Measurements from ENCODE around the gene KIF26A.

Gene KIF26A

DNA sequence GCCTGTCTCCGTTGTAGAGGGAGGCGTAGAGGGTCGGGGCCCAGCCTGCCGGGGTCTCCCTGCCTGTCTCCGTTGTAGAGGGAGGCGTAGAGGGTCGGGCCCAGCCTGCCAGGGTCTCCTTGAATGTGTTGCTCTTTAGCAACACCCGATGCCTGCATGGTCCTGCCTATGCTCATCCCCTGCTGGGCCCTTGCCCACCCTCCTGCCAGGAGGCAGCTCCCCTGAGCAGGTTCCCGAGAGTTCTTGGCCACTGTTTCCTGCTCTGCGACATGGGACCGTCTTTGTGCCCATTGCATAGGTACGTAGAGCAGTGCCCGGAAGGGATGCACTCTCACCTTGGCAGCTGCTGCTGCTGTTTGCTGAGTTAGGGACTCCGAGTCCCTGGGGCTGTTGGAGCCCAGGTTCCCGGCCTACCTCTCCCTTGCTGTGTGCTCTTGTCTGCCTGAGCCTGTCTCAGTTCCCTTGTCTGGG is 3.3 kb downstream of the KIF26A start:
- POLR2A ChIA-PET = no interaction called here
- TF ChIP-seq FOXK2 (IDR thresholded peaks at IDR 0.05) (no peak), L3MBTL2 (conservative IDR thresholded peaks at IDR 0.05) (no peak), LEF1 (IDR thresholded peaks at IDR 0.05; ENCODE audit: borderline replicate concordance) (no peak), HDGF (IDR thresholded peaks at IDR 0.05; ENCODE audit: borderline replicate concordance) (no peak), CTBP1 (IDR thresholded peaks at IDR 0.05; ENCODE audit: borderline replicate concordance) (no peak)
- CTCF ChIA-PET = no interaction called here
- no peak for DNase-seq (ENCODE audit: extremely low spot score)

DNA sequence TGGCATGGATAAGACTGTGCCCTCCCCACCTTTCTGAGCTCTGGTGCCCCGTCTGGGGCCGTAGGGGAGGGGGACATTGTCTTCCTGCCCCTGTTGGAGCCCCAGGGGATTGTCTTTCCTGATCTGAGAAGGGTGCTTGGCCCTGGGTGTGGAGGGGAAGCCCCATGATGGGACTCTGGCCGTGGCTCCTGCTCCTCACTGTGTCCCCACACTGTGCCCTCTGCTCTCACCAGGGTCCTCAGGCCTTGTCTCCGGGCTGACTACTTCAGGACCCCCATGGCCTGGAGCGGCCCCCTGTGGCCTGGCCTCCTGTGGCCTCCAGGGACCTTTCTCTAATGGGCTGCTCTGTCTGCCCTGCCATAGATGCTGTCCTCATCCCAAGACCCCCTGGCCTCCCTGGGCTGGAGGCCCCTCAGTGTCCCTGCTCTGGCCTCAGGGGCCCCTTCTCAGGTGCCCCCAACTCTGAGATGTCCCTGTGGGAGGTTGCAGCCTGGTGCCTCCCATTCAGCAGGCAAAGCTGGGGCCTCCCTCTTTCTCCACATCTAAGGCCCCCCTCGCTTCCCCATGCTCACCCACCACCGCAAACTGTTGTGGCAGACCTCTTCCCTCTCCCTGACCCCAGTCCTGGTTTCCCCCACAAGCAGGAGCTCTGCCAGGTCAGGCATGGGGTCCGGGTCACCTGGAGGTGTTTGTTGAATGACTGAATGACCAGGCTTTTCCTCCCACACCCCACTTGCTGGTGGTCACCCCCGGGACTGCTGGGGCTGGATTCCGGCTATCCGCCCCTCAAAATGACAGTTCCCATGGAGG is 4.0 kb downstream of the KIF26A start:
- POLR2A ChIA-PET = no interaction called here
- no peak for DNase-seq (ENCODE audit: extremely low spot score)
- CTCF ChIA-PET = no interaction called here
- TF ChIP-seq CTBP1 (IDR thresholded peaks at IDR 0.05; ENCODE audit: borderline replicate concordance) = no peak
- no peak for TF ChIP-seq SUZ12 (IDR thresholded peaks at IDR 0.05)
- no peak for TF ChIP-seq L3MBTL2 (conservative IDR thresholded peaks at IDR 0.05)
- TF ChIP-seq, protein P1, sequence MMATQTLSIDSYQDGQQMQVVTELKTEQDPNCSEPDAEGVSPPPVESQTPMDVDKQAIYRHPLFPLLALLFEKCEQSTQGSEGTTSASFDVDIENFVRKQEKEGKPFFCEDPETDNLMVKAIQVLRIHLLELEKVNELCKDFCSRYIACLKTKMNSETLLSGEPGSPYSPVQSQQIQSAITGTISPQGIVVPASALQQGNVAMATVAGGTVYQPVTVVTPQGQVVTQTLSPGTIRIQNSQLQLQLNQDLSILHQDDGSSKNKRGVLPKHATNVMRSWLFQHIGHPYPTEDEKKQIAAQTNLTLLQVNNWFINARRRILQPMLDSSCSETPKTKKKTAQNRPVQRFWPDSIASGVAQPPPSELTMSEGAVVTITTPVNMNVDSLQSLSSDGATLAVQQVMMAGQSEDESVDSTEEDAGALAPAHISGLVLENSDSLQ (IDR thresholded peaks at IDR 0.05) = no peak
- no peak for TF ChIP-seq ELF4 (IDR thresholded peaks at IDR 0.05)
- no peak for TF ChIP-seq SP1 (IDR thresholded peaks at IDR 0.05)
- TF ChIP-seq FOXK2 (IDR thresholded peaks at IDR 0.05) = no peak
- no peak for TF ChIP-seq BHLHE40 (IDR thresholded peaks at IDR 0.05; ENCODE audit: borderline replicate concordance)
- no peak for TF ChIP-seq FOXM1 (IDR thresholded peaks at IDR 0.05; ENCODE audit: borderline replicate concordance)
- no peak for TF ChIP-seq LEF1 (IDR thresholded peaks at IDR 0.05; ENCODE audit: borderline replicate concordance)
- TF ChIP-seq HDGF (IDR thresholded peaks at IDR 0.05; ENCODE audit: borderline replicate concordance) = no peak
- no peak for TF ChIP-seq ARNT (IDR thresholded peaks at IDR 0.05)
- no peak for TF ChIP-seq ZNF384 (IDR thresholded peaks at IDR 0.05)

DNA sequence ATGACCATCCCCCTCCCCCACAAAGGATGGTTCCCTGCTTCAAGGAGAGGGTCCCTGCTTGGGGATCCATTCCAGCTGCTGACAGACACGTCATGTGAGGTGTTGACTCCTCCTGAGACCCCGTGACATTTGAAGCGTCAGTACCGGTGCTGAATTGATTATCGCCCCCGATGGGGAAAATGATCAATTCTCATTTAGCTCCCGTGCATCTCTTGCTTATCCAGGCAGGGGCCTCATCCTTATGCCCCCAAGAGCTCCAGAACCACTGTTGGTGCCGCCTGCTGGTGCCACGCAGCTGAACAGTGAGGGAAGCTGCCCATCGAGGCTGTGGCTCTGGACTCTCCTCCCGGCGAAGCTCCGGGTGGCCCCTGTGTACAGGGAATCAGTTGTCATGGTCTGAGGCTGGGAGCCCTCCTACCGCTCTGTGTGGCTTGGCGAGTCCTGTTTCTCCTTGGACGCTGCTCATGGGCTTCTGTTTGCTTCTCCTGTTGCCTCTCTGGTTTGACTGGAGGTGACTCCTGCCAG is 4.6 kb downstream of the KIF26A start:
- POLR2A ChIA-PET = no interaction called here
- CTCF ChIA-PET = no interaction called here
- no peak for DNase-seq (ENCODE audit: extremely low spot score)
- TF ChIP-seq SP1 (IDR thresholded peaks at IDR 0.05) (no peak), NFRKB (IDR thresholded peaks at IDR 0.05) (no peak), L3MBTL2 (conservative IDR thresholded peaks at IDR 0.05) (no peak), HDGF (IDR thresholded peaks at IDR 0.05; ENCODE audit: borderline replicate concordance) (no peak), ZNF384 (IDR thresholded peaks at IDR 0.05) (no peak), SUZ12 (IDR thresholded peaks at IDR 0.05) (no peak), BHLHE40 (IDR thresholded peaks at IDR 0.05; ENCODE audit: borderline replicate concordance) (no peak), FOXK2 (IDR thresholded peaks at IDR 0.05) (no peak), ELF4 (IDR thresholded peaks at IDR 0.05) (no peak), ARNT (IDR thresholded peaks at IDR 0.05) (no peak), CTBP1 (IDR thresholded peaks at IDR 0.05; ENCODE audit: borderline replicate concordance) (no peak), LEF1 (IDR thresholded peaks at IDR 0.05; ENCODE audit: borderline replicate concordance) (no peak), FOXA1 (IDR thresholded peaks at IDR 0.05) (no peak), TARDBP (IDR thresholded peaks at IDR 0.05) (no peak), FOXM1 (IDR thresholded peaks at IDR 0.05; ENCODE audit: borderline replicate concordance) (no peak)
- TF ChIP-seq, protein P1 (IDR thresholded peaks at IDR 0.05) = no peak

DNA sequence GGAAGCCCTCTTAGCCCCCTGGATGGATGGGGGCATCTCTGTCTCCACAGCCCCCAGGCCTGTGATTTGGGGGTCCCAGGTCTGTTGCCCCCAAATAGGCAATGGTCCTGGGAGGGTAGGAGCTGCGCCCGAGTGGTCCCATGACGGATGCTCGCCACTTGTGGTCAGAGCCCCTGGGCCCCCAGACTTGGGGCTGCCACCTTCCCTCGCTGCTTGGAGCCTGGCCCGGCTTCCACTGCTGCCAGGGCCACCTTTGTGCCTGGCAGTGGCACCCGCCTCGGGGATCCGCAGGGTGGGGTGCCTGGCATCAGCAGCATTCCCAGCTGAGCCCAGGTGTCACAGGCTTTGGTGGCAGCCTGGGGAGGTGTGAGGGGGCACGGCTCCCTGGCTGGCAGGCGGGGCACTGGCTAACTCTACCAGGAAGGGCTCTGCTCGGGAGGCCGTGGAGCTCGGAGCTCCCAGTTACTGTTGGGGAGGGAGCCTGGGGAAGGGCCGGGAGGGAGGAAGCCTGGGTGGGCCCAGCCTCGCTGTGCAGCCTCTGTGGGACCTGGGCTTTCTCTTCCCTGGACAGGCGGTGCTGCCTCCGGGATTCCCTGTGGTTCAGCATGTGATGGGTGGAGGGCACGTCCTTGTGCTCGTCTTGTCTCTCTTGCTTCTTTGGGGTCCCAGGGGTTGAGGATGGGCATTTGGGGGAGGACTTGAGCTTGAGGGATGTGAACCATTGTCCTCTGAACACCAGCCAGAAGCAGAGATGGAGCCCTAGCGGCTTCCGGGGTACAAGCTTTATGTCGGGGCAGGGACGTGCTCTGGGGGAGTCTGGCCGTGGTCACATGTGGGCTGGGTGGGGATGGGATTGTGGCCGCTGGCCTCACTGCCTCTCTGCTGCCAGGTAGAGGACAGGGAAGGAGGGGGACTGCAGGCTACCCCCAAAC is 5.4 kb downstream of the KIF26A start:
- CTCF ChIA-PET = no interaction called here
- POLR2A ChIA-PET = no interaction called here
- TF ChIP-seq LEF1 (IDR thresholded peaks at IDR 0.05; ENCODE audit: borderline replicate concordance) (no peak), ELF4 (IDR thresholded peaks at IDR 0.05) (no peak), HDGF (IDR thresholded peaks at IDR 0.05; ENCODE audit: borderline replicate concordance) (no peak), SUZ12 (IDR thresholded peaks at IDR 0.05) (no peak), ARNT (IDR thresholded peaks at IDR 0.05) (no peak), ZNF384 (IDR thresholded peaks at IDR 0.05) (no peak)
- no peak for DNase-seq (ENCODE audit: extremely low spot score)

DNA sequence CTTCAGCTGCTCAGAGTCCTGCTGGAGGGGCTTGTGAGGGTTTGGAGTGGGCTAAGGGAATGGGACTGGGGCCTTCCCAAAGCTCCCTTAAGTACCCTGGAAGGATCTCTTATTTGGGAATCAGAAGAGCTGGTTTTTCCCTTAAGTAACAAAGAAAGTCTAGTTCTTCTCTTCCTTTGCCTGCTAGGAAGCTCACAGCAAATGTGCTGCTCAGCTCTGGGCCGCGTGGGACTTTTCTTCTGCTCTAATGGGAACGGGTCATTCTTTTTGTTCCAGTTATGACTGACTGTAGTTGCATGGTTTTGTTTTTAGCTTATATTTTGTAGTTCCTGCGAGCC is 6.0 kb downstream of the KIF26A start:
- CTCF ChIA-PET = no interaction called here
- no peak for DNase-seq (ENCODE audit: extremely low spot score)
- TF ChIP-seq NFRKB (IDR thresholded peaks at IDR 0.05) (no peak), FOXA1 (IDR thresholded peaks at IDR 0.05) (no peak), HDGF (IDR thresholded peaks at IDR 0.05; ENCODE audit: borderline replicate concordance) (no peak), ELF4 (IDR thresholded peaks at IDR 0.05) (no peak), SUZ12 (IDR thresholded peaks at IDR 0.05) (no peak), FOXK2 (IDR thresholded peaks at IDR 0.05) (no peak), ARNT (IDR thresholded peaks at IDR 0.05) (no peak)

More for the DNA sequence above, 6.0 kb downstream of the KIF26A start:
- POLR2A ChIA-PET = no interaction called here

Measured in HEK293T (cell line).